Thymus (tissue), 11 donors: ENCODE measurements around the gene TUBA3C. TPM values are rescaled to one million over a fixed set of nuclear protein-coding genes. Genes with fewer than 3 reads are reported as not detected.

Source experiments
- DNase-seq, 9 donors: peaks; one replicate each; pipeline ENCODE4 v3.0.0-alpha.2; 2013; ENCODE audit warnings: low spot score in 9 of 9, low read depth in 6 of 9, missing footprints in 1 of 9
- H3K27ac ChIP-seq, 2 donors: one replicate each; pipeline ENCODE4 v1.5.1; 2013; ENCODE audit warnings: control low read depth in 1 of 2, low read depth in 1 of 2, low read length in 1 of 2, mild to moderate bottlenecking in 1 of 2, moderate library complexity in 1 of 2
- H3K27me3 ChIP-seq, 2 donors: one replicate each; pipeline ENCODE4 v1.5.1; 2013; ENCODE audit warnings: low read length in 1 of 2; ENCODE audit not compliant: control insufficient read depth in 2 of 2, insufficient read depth in 1 of 2
- H3K36me3 ChIP-seq, 2 donors: one replicate each; pipeline ENCODE4 v1.5.1; 2013; ENCODE audit warnings: low read length in 1 of 2, mild to moderate bottlenecking in 1 of 2, moderate library complexity in 1 of 2; ENCODE audit not compliant: control insufficient read depth in 2 of 2, insufficient read depth in 2 of 2
- H3K4me1 ChIP-seq, 2 donors: one replicate each; pipeline ENCODE4 v1.5.1; 2013; ENCODE audit warnings: low read length in 2 of 2; ENCODE audit not compliant: control insufficient read depth in 2 of 2, insufficient read depth in 2 of 2
- H3K4me3 ChIP-seq, 2 donors: one replicate each; pipeline ENCODE4 v1.5.1; 2013; ENCODE audit warnings: low read length in 2 of 2, control low read depth in 1 of 2, mild to moderate bottlenecking in 1 of 2
- H3K9me3 ChIP-seq, 2 donors: one replicate each; pipeline ENCODE4 v1.5.1; 2013; ENCODE audit warnings: low read length in 1 of 2, mild to moderate bottlenecking in 1 of 2; ENCODE audit not compliant: control insufficient read depth in 2 of 2, insufficient read depth in 1 of 2
- WGBS: extraction: QIAGEN DNeasy Blood & Tissue Kit; methylation state at CpG from one replicate; pipeline ENCODE4 v1.1.7; 2013; 5-methylcytosine and 5-hydroxymethylcytosine counted together
- polyA plus RNA-seq: library from polyadenylated mRNA; stranded (reverse); fragments of 200-250 nt; gene quantifications from one replicate; pipeline ENCODE4 v1.2.3, GENCODE V29; 2013
- total RNA-seq: library from RNA; stranded (reverse); fragments of 120-200 nt; gene quantifications from one replicate; pipeline ENCODE4 v1.2.4, GENCODE V29; 2013
- donor health status: healthy.

TUBA3C gene
- total and polyA plus RNA-seq, 2 donors: not detected

GRCh38 chr13:19157461-19157860 lies 24.2 kb downstream of the TUBA3C start:
- 73% methylated on average over 2 of the region's 2 CpGs for WGBS
- DNase-seq: no peak
- Histone ChIP-seq H3K27me3 (no peaks in the 10 kb centered on the region), H3K9me3 (peaks cover 6 to 83% of the 10 kb centered on the region in 2 donors), H3K4me1 (no peaks in the 10 kb centered on the region), H3K27ac (no peak overlapping the region), H3K4me3 (no peak overlapping the region), H3K36me3 (no peaks in the 10 kb centered on the region)

GRCh38 chr13:19156013-19156825 lies 25.4 kb downstream of the TUBA3C start:
- Histone ChIP-seq H3K4me1 (no peaks in the 10 kb centered on the region), H3K27ac (no peak overlapping the region), H3K9me3 (peaks cover 6 to 89% of the 10 kb centered on the region in 2 donors), H3K36me3 (no peaks in the 10 kb centered on the region), H3K27me3 (no peaks in the 10 kb centered on the region), H3K4me3 (no peak overlapping the region)
- no peak for DNase-seq
- 84% methylated on average over 14 of the region's 14 CpGs for WGBS

- no peaks in the 10 kb centered on the region for H3K27me3 ChIP-seq
- H3K9me3 ChIP-seq: peaks cover 6 to 89% of the 10 kb centered on the region in 2 donors
- WGBS: 58% methylated on average over 6 of the region's 6 CpGs
- no peaks in the 10 kb centered on the region for H3K36me3 ChIP-seq
- no peak overlapping the region for H3K4me3 ChIP-seq
- no peak for DNase-seq
- H3K27ac ChIP-seq: no peak overlapping the region
- no peaks in the 10 kb centered on the region for H3K4me1 ChIP-seq
Observed at GRCh38 chr13:19155321-19155861, 26.2 kb downstream of the TUBA3C start.

GRCh38 chr13:19154843-19155242 lies 26.8 kb downstream of the TUBA3C start:
- Histone ChIP-seq H3K36me3 (no peaks in the 10 kb centered on the region), H3K27me3 (no peaks in the 10 kb centered on the region), H3K4me3 (no peak overlapping the region), H3K27ac (no peak overlapping the region), H3K4me1 (no peaks in the 10 kb centered on the region), H3K9me3 (peaks cover 5 to 90% of the 10 kb centered on the region in 2 donors)
- no peak for DNase-seq
- WGBS: 86% methylated on average over 7 of the region's 7 CpGs

GRCh38 chr13:19153782-19154450 lies 27.7 kb downstream of the TUBA3C start:
- H3K4me1 ChIP-seq: no peaks in the 10 kb centered on the region
- 85% methylated on average over 9 of the region's 9 CpGs for WGBS
- peaks cover 4 to 83% of the 10 kb centered on the region in 2 donors for H3K9me3 ChIP-seq
- no peak for DNase-seq
- H3K27ac ChIP-seq: no peak overlapping the region
- H3K27me3 ChIP-seq: no peaks in the 10 kb centered on the region
- no peaks in the 10 kb centered on the region for H3K36me3 ChIP-seq
- no peak overlapping the region for H3K4me3 ChIP-seq

GRCh38 chr13:19152403-19152802 lies 29.2 kb downstream of the TUBA3C start:
- H3K27ac ChIP-seq: no peak overlapping the region
- no peaks in the 10 kb centered on the region for H3K4me1 ChIP-seq
- no peak overlapping the region for H3K4me3 ChIP-seq
- H3K27me3 ChIP-seq: no peaks in the 10 kb centered on the region
- WGBS: 75% methylated on average over 5 of the region's 5 CpGs
- H3K9me3 ChIP-seq: peaks cover 4 to 69% of the 10 kb centered on the region in 2 donors
- no peaks in the 10 kb centered on the region for H3K36me3 ChIP-seq
- DNase-seq: no peak

- DNase-seq: no peak
- Histone ChIP-seq H3K9me3 (peaks cover 4 to 67% of the 10 kb centered on the region in 2 donors), H3K27ac (no peak overlapping the region), H3K4me1 (no peaks in the 10 kb centered on the region), H3K27me3 (no peaks in the 10 kb centered on the region), H3K36me3 (no peaks in the 10 kb centered on the region), H3K4me3 (no peak overlapping the region)
- WGBS: 91% methylated on average over 14 of the region's 14 CpGs
Observed at GRCh38 chr13:19151581-19152263, 29.9 kb downstream of the TUBA3C start.

GRCh38 chr13:19150712-19151228 lies 30.9 kb downstream of the TUBA3C start:
- H3K4me1 ChIP-seq: no peaks in the 10 kb centered on the region
- peaks cover 4 to 61% of the 10 kb centered on the region in 2 donors for H3K9me3 ChIP-seq
- no peak for DNase-seq
- 92% methylated on average over 8 of the region's 8 CpGs for WGBS
- H3K27me3 ChIP-seq: no peaks in the 10 kb centered on the region
- no peak overlapping the region for H3K27ac ChIP-seq
- no peaks in the 10 kb centered on the region for H3K36me3 ChIP-seq
- H3K4me3 ChIP-seq: no peak overlapping the region
